GM21515 (cell line): ENCODE data around the gene CES5A.
"Not testable (repeated sequence)": the region's sequence is repeated elsewhere in the genome, so short reads cannot be mapped to it uniquely, and the experiment has no call there.

Experiments
- ATAC-seq: cut with Tn5 transposase; IDR thresholded peaks from one replicate; pipeline ENCODE4 v1.9.1; 2021; ENCODE audit not compliant: unreplicated experiment

Gene CES5A, protein sequence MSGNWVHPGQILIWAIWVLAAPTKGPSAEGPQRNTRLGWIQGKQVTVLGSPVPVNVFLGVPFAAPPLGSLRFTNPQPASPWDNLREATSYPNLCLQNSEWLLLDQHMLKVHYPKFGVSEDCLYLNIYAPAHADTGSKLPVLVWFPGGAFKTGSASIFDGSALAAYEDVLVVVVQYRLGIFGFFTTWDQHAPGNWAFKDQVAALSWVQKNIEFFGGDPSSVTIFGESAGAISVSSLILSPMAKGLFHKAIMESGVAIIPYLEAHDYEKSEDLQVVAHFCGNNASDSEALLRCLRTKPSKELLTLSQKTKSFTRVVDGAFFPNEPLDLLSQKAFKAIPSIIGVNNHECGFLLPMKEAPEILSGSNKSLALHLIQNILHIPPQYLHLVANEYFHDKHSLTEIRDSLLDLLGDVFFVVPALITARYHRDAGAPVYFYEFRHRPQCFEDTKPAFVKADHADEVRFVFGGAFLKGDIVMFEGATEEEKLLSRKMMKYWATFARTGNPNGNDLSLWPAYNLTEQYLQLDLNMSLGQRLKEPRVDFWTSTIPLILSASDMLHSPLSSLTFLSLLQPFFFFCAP

DNA sequence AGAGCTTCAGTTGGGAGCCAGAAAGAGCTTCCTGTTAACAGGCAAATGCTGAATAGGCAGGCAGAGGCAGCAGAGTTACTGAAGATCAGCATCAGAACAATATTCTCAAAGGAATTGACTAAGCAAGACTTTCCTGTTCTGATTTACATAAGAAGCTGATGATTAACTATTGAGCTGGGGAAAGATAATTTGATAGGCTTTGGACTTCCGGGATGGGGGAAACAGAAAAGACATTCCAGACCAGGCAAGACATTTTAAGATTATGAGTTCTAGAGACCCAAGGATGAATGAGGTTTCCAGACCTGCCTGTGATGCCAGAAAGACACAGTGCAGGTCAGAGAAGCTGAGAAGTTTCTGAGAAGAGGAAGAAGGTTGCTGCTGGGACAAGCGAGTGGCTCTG is at the start of gene CES5A:
Gene CES5A (minus strand): TSS at position 101 of the 400 bp plus-strand sequence. CDS start 152 bp downstream, outside the sequence.
- ATAC-seq = no peak

DNA sequence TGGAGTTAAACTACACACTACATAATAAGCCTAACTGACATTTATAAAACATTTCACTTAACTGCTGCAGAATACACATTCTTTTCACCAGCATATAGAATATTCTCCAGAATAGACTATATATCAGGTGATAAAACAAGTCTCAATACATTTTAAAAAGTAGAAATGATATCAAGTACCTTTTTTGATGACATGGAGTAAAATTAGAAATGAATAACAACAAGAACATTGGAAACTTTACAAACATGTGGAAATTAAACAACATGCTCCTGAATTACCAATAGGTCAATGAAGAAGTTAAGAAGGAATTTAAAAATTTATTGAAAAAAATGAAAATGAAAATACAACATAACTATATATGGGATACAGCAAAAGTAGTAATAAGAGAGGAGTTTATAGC is 47.5 kb upstream of the CES5A start:
- no peak for ATAC-seq

DNA sequence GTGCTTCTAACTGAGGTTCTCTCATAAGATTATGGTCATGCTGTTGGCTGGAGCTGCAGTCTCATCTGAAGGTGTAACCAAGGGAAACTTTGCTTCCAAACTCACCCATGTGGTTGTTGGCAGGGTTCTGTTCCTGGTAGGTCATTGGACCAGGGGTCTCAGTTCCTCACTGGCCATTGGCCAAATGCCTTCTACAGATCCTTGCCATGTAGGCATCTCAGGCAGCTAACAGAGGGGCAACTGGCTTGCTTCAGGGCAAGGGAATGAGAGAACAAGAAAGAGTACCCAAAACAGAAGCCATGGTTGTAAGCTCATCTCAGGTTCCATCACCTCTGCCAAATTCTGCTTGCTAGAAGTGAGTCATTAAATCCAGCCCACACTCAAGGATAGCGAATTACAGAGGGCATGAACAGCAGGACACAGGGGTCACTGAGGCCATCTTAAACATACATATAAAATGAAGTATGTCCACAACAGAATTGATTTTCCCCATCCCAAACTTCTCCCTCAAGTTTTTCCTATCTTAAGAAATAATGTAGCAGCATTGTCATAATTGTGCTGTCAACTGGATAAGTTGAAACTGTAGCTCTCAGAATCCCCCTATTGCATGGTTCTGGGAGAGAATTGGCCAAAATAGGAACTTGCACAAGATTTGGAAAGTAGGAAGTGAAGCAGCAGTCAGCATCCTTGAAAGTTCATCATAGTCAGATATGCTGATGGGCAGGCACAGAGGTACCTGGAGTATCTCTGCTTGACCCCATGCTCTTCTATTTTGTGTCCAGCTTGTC is 42.4 kb upstream of the CES5A start:
- no peak for ATAC-seq

DNA sequence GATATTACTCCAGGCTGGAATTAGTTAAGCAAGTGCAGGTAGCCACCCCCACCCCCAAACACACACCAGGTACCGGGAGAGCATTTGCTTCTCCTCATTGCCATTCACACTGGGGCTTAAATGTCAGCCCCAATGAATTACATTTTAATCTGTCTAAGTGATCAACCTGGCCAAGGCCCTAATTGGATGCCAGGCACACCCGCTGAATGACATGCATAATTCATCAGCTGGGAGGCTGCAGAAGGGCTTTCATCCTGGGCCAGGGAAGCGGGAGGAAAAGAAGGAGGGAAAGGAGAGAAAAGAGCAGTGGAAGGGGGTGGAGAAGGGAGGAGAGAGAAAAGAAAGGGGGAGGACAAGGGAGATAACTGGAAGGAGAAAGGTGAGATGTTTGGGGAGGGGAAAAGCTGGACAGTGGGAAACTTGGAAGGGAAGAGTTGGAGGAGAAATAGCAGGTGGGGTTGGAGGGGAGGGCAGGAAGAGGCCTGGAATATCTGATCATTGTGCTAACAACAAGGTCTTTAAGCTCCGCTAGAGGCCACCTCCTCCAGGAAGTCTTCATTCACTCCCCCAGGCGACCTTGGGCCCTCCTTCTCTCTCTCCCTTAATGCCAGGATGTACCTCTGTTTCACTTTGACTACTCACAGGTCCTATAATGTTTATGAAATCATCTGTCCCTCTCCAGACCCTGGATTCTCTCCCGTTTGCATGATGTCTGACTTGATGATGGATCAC is 40.1 kb upstream of the CES5A start:
- no peak for ATAC-seq

DNA sequence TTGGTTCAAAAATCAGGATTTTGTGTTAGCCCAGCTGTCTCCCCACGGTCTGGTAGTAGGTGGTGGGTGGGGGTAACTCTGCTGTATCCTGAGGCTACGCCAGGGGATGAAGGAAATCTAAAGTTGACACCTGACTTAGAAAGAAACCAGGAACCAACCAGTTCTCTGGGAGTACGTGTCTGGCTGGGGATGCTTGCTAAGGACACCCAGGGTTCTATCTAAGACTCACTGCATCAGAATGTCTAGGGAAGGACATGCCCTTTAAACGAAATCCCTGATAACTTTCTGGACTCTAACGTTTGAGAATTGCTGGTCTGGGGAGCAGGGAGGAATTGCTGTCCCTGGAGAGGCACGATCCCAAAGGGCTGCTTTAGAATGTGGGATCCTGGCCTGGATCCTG is 39.2 kb upstream of the CES5A start:
- no peak for ATAC-seq

DNA sequence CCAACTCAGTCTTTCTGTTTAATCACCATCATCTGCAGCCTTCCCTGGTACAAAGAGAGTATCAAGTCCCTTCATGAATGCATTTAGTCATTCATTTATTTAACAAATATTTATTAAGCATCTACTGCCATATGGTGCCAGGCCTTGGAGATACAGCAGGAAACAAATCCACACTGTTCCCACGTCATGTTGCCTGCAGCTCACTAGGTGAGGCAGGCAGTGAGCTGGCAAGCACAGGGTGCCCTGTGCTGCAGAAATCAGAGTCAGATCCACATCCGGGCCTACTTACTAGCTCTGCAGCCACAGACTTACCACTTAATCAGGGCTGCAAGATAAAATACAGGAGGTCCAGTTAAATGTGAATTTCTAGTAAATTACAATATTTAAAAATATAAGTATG is 38.5 kb upstream of the CES5A start:
- no peak for ATAC-seq

DNA sequence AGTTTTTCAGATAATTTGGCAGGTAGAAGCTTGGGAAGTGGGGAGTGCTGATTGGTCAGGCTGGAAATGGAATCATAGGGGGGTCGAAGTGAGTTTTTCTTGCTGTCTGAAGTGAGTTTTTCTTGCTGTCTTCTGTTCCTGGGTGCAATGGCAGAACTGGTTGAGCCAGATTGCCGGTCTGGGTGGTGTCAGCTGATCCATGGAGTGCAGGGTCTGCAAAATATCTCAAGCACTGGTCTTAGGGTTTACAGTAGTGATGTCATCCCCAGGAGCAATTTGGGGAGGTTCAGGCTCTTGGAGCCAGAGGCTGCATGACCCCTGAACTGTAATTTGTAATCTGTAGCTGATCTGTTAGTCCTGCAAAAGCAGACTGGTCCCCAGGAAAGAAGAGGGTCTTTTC is 37.9 kb upstream of the CES5A start:
- not testable (repeated sequence) for ATAC-seq

DNA sequence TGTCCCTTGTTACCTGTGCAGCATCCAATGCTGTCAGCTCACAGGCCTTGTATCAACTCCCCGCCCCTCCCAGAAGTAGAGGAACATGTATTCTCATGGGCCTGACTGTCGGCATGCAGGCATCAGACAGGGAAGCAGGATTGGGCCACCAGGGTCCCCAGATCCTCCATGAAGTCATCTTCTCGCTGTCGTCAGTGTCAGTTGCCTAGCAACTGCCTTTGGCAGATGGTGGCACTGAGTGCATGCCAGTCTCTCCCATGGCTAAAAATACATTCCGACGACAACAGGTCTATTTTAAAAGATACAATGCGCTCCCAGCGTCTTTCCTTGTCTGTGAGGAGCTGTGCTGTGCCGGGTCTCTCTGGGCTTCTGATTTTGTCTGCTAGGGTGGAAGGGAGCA is 36.8 kb upstream of the CES5A start:
- no peak for ATAC-seq

DNA sequence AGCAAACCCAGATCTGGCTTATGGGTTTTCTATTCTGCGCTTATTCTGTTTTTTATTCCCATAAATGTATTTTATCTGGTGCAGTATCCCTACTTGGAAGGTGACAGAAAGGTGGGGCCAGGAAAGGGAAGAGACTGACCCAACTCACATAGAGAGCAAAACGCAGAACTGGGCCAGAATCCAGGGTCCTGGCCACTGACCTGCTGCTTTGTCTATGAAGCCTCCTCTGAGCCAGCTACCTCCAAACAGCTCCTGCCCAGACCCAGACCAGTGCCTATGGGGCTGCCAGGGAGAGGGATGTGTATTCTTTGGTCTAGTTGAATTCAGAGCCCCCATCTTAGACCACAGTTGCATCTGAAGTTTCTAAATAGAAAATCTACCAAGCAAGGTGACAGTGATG is 36.4 kb upstream of the CES5A start:
- no peak for ATAC-seq

DNA sequence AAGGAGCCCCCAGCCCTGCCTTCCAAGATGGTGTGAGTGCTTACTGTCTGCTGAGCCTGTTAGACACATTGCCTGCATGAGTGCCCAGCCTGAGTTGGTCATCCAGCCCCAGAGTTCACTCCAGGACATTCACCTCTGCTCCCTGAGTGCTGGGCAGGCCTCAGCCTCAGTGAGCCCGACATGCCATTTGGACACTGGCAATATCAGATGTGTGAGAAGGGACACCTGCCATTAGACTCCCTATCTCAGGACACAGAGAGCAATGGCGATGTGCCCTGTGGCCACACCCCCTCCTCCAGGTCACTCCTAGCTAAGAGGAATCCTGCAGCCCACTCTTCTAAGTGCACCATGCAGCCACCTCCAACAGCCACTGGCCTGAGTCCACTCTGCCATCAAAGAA is 34.7 kb upstream of the CES5A start:
- no peak for ATAC-seq

DNA sequence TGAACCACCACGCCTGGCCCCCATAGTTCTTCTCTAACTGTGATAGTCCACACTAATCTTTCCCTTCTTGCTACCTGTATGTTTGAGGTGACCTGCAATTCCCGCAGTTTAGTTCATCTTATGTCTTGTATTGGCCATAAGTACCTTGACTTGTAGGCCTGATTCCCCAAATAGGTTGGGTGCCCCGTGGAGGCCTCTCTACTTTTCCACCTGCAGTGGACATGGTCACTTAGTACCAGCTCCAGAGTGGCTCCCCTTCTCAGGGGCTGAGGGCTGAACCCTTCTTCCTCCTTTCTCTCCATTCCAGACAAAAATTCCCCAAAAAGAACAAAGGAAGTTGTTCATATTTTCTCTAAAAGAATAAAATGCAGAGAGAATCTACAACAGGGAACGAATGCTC is 33.5 kb upstream of the CES5A start:
- no peak for ATAC-seq

DNA sequence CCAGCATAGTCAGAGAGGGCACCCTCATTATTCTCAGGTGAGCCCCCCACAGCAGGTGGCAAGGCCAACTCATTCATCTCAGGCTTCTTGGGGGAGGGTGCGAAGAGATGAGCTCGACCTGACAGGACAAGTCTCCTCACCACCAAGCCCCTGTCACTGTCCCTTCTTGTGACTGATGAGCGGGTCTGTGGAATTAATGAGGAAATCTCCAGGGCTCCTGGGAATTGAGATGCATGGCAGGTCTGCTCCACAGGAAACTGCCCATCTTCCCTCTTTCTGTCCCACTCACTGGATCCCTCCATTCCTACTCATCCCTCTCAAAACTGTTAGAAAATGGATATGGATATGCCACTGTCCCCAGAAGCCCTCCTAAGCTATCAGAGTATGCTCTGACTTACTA is 32.5 kb upstream of the CES5A start:
- ATAC-seq = no peak

DNA sequence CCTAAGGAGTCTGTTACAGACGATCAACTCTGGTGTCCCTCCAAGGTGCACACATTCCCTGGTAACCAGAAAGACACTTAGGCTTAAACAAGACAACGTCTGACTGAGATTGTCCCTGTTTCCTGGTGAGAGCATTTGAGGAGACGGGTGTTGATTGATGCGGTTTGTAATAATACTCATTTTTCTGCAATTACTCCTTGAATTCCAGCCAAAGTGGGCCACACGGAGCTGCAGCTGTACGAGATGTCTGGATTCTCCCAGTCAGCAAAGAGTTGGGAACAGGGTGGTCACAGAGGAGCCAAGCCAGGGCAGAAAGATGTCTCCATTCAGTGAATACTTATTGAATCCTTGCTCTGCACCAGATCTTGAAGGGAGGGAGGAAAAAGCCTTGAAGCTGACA is 30.9 kb upstream of the CES5A start:
- no peak for ATAC-seq

DNA sequence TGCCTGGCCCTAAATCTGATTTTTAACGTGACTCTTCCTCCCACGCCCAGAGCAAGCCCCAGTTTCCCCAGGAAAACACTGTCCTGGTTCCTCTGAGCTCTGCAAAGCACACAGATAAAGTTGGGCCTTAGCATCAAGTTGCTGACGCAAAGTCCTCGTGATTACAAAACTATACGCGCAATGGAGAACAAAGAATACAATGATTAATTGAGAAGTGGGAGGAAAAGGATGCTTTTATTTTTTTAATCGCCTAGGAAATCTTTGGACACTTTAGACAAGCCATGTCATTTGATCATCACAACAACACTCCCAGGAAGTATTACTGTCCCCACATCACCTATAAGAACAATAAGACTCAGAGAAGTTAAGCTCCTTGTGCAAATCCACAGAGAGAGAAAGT is 30.5 kb upstream of the CES5A start:
- ATAC-seq = no peak

DNA sequence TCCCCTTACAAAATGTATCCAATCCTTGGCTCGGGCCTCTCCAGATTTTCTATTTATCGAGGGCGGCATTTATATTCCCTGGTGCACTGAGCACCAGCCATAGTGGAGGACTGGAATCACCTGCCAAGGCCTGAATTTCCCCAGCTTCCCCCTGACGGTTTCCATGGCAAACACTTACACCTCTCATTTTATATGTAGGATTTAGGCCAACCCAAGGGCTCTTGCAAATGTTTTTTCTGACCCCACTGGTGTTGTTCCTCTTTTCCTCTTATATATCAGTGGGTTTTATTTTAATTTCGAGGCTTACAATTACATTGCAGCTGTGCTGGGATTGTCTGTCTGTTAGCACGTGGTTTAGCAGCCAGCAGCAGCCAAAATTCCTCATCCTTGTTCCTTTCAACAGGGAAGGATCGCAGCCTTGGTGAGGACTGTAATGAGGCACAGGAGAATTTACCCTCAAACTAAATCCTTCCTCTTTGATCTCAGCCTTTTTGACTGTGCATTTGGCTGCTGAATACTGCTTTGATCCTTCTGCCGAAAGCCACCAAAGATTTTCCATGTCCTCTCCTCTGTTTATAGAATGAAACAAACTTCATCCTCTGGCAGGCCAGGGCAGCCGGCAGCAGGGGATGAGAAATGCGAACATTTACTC is 26.5 kb upstream of the CES5A start:
- ATAC-seq = no peak

DNA sequence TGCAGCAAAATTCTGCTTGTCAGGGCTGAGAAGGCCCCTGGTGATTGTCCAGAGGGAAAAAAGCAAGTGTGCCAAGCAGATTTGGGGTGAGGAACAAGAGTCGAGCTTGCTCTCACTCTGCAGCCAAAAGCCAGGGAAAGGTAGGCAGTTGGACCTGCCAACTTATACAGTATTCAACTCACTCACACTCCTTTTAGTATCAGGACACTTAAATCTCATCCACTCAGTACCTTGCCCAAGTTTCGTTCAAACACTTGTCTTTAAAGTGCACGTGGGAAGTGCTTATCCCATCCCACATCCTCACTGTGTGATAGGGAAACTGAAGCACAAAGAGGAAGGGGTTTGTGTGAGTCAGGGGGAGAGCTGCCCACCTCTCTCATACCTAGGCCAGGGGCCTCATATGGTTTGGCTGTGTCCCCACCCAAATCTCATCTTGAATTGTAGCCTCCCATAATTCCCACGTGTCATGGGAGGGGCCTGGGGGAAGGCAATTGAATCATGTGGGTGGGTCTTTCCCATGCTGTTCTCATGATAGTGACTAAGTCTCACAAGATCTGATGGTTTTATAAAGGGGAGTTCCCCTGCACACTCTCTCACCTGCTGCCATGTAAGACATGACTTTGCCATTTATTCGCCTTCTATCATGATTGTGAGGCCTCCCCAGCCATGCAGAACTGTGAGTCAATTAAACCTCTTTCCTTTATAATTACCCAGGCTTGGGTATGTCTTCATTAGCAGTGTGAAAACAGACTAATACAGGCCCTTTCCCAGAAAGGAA is 25.6 kb upstream of the CES5A start:
- ATAC-seq = no peak

DNA sequence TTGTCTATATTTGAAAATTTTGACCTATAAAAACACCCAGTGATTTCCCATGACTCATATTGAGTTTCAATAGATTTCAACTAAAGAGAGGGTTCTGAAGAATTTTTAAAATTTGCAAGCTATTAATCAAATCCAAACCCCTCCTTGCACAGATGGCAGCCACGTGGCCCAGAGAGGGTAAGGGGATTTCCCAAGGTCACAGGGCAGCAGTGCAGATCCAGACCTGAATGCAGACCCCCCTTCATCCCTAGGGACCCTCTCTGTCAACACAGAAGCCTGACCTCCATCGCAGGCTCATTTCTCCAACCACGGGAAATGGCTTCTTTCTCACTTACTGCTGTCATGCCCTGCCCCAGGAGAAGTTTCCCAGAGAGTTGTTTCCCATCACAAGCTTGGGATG is 24.7 kb upstream of the CES5A start:
- no peak for ATAC-seq

DNA sequence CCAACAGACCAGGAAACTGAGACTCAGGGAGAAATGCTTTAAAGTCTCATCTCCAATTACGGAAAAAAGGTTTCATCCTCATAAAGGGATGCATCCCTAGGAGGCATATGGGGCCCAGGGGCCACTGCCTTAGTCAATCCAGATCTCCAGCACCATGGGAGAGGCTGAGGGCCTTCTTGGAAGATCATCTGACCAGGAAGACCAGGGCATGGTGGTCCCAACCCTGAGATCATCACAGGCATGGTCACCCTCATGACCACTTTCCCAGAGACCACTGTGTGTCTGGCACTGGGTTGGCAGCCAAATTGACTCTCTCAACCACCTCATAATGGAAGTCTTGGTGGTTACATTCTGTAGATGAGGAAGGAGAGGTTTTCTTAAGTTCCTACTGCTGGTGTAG is 23.4 kb upstream of the CES5A start:
- ATAC-seq = no peak

DNA sequence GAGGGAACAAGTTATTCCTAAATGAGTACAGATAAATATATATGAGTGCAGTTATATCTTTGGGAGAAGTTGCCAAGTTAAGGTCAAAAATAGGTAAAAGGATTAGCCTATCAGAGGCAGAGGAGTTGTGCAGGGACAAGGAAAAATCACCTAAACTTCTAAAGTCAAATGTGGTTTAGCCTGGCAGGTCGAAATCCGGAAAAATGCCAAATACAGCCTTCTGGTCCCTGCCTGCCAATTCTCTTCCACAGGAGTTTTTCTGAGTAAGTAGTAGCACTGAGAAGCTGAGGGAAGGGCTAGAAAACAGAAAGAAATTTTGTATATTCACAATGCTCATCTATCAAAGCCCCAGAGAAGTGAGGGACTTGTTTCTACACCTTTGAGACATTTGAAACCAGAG is 17.6 kb upstream of the CES5A start:
- ATAC-seq = no peak

DNA sequence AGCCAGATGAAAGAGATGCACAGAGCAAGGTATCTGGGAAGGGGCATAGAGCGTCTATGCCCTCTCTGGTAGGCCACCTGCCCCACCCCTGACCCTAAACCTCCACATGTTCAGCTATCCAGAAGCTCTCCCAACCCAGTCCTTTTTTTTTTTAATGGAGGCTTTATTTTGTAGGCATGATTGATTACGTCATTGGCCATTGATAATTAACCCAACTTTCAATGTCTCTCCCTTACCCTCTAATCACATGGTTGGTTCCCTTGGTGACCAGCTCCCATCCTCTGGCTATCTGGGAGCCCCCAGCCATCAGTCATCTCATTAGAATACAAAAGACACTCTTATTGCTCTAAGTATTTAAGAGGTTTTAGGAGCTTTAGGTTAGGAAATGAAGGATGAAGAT is 14.3 kb upstream of the CES5A start:
- no peak for ATAC-seq
